Fibroblast of upper back skin (primary cell): ENCODE measurements around the gene NPW.

Experiments used
- DNase-seq: peaks from one replicate; pipeline ENCODE4 v3.0.0-alpha.2; 2013

NPW gene

DNA sequence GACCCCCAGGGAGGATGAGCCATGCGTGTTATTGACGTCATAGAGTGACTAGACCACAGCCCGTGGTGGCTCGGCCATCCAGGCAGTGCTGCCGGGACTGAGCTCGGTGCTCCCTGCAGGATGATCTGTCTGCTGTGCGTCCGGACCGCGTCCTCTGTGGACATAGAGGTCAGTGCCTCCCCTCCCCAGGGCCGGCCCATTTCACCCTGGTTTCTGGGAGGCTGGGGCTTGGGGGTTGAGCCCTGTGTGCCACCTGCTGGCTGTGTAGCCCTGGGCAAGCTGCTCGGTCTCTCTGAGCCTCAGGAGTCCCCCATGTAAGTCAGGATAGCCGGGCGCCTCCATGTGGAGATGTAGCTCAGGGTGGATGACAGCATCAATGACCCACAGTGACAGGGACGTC, 36.5 kb downstream of the NPW start:
- no peak for DNase-seq

DNA sequence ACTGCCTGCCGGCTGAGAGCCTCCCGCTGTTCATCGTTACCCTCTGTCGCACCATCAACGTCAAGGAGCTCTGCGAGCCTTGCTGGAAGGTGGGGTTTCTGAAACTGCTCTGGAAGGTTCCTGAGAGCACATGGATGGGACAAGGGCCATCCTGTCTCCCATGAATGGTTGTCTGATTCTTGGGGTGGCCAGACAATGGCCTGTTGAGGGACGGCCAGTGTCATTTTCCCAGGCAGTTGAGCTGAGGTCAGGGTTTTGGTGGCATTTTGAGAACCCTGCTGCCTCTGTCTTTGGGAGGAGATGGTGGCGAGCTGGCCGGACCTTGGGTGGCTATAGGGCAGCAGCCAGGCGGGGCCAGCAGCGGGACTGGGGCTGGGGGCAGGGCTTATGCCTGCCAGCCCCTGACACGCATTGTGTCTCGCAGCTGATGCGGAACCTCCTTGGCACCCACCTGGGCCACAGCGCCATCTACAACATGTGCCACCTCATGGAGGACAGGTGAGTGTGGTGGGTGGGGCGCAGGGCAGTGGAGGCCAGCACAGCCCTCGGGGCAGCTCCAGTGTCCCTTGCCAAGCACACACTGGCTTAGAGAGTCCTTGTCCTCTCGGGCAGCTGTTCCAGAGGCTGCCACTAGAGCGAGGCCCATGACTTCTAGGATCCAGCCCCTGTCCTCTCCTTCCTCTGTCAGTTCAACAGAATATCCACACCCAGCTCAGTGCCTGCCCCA, 37.3 kb downstream of the NPW start:
- DNase-seq, result no peak

GRCh38 chr16:2057438-2057837, 37.9 kb downstream of the NPW start:
- no peak for DNase-seq

DNA sequence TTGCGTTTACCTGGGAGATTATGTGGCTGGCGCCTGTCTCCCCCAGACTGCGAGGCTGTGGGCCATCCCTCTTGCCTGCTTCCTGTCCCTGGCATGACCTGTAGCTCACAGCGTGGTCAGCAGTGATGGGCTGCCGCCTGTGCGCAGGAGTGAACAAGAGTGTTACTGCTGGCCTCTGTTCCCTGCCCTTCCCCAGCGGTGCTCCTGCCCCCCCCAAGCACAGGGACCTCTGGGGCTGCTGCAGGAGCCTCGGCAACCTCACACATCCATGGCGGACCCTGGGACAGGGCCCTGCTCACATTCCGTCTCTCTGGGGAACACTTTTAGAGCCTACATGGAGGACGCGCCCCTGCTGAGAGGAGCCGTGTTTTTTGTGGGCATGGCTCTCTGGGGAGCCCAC, 38.8 kb downstream of the NPW start:
- DNase-seq, result no peak

GRCh38 chr16:2058872-2059271, 39.3 kb downstream of the NPW start:
- no peak for DNase-seq

DNA sequence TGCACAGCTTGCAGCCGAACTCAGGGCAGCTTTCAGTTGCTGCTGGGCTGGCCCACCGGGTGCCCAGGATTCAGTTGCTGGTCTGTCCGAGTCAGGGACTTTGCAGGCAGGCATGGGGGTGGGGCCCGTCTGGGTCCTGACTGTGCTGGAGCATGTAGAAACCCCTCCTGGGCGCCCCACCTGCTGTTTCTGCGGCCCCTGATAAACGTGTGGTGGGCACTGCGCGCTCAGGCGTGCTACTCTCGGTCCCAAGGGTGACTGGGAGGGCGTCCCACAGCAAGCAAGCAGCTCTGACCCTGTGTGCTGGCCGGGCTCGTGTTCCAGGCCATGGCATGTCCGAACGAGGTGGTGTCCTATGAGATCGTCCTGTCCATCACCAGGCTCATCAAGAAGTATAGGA, 40.8 kb downstream of the NPW start:
- DNase-seq, result no peak

DNA sequence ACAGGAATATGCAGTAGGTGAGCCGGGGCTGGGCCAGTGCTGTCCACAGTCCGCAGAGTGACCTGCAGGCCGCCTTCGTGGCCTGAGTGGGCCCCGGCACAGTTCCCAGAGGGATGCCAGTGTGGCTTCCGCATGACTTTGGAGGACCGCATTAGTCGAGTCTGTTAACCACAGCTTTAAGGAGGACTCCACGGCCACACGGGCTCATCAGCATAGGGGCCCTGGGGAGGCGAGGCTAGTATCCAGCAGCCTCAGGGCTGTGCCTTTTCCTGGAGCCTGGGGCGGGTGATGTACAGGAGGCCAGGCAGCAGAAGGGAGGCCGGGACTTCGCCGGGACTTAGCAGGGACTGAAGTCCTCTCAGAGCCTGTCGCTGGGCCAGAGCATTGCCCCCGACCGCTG, 41.4 kb downstream of the NPW start:
- DNase-seq, result no peak

GRCh38 chr16:2061526-2061925, 41.9 kb downstream of the NPW start:
- no peak for DNase-seq

- DNase-seq, result no peak
These were observed 43.2 kb downstream of the NPW start for GRCh38 chr16:2062801-2063200.

GRCh38 chr16:2063861-2064260, 44.3 kb downstream of the NPW start:
- no peak for DNase-seq

DNA sequence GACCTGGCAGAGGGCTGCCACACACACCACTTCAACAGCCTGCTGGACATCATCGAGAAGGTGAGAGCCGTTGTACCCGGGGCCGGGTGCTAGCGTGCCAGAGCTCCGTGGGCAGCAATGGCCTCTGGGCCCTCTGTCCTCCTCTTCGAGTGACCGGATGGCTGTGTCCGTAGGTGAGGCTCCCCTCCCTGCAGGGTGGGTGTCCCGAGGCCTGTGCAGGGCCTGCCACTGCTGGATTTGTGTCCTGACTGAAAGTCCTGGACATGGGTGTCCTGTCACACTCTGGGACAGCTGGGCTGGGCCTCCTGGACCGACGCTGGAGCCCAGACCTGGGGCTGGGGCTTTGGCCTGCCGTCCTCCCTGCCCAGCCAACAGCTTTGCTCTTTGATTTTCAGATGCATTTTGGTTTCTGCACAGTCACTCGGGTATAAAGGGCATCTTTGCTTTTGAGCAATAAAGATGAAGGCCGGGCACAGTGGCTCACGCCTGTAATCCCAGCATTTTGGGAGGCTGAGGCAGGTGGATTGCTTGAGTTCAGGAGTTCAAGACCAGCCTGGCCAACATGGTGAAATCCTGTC, 44.9 kb downstream of the NPW start:
- DNase-seq, result no peak

- no peak for DNase-seq
These were observed 46.6 kb downstream of the NPW start for GRCh38 chr16:2066139-2066538.
